CD14-positive monocyte (primary cell): ENCODE results near the gene NKIRAS2. TPM values are rescaled to one million over a fixed set of nuclear protein-coding genes. Genes with fewer than 3 reads are reported as not detected.

Experiments used
- DNase-seq, 3 donors: peaks; one replicate each; pipeline ENCODE4 v3.0.0-alpha.2; 2011 to 2022
- H2AFZ ChIP-seq: 2 replicates; pipeline ENCODE4 v1.6.0; 2012; ENCODE audit warnings: mild to moderate bottlenecking, low read depth, low read length, inconsistent platforms; ENCODE audit not compliant: insufficient read depth, poor library complexity, severe bottlenecking
- H3K27ac ChIP-seq, 2 donors: 1 replicate in 1 of 2; 2 replicates in 1 of 2; pipeline ENCODE4 v1.5.1; 2012 to 2013; ENCODE audit warnings: low read length in 2 of 2, control low read depth in 1 of 2, inconsistent platforms in 1 of 2, low read depth in 1 of 2, mild to moderate bottlenecking in 1 of 2
- H3K27me3 ChIP-seq, 2 donors: one replicate each; pipeline versions ENCODE4 v1.6.0 to v1.6.1; 2011 to 2013; ENCODE audit warnings: low read length in 2 of 2; ENCODE audit not compliant: control insufficient read depth in 2 of 2, insufficient read depth in 2 of 2
- H3K36me3 ChIP-seq, 2 donors: replicated peaks in 1 of 2; 1 replicate in 1 of 2; 2 replicates in 1 of 2; pipeline versions ENCODE4 v1.5.1 to v1.6.1; 2012 to 2013; ENCODE audit warnings: low read length in 2 of 2, control low read depth in 1 of 2, inconsistent platforms in 1 of 2, mild to moderate bottlenecking in 1 of 2; ENCODE audit not compliant: insufficient read depth in 2 of 2, control insufficient read depth in 1 of 2
- H3K4me1 ChIP-seq, 2 donors: 1 replicate in 1 of 2; 2 replicates in 1 of 2; pipeline versions ENCODE4 v1.5.1 to v1.6.1; 2012 to 2013; ENCODE audit warnings: low read length in 2 of 2, control low read depth in 1 of 2, inconsistent platforms in 1 of 2, mild to moderate bottlenecking in 1 of 2, moderate library complexity in 1 of 2; ENCODE audit not compliant: insufficient read depth in 2 of 2, control insufficient read depth in 1 of 2
- H3K4me2 ChIP-seq: replicated peaks from 2 replicates; pipeline ENCODE3; 2012; ENCODE audit warnings: low read length, moderate library complexity, mild to moderate bottlenecking; ENCODE audit not compliant: poor library complexity, severe bottlenecking; ENCODE audit errors: extremely low read depth
- H3K4me3 ChIP-seq, 3 experiments: fragments of 200-600 bp in 1 of 3; sonication (generic) in 1 of 3; replicated peaks in 1 of 3; 1 replicate in 2 of 3; 2 replicates in 1 of 3; pipeline ENCODE4 v1.5.1; 2011 to 2013; ENCODE audit warnings: low read length in 3 of 3, mild to moderate bottlenecking in 3 of 3, control low read depth in 2 of 3, low read depth in 2 of 3, inconsistent platforms in 1 of 3, moderate library complexity in 1 of 3
- H3K79me2 ChIP-seq: 2 replicates; pipeline ENCODE4 v1.6.0; 2012; ENCODE audit warnings: mild to moderate bottlenecking, control low read depth, inconsistent platforms, low read length, moderate library complexity; ENCODE audit not compliant: insufficient read depth
- H3K9ac ChIP-seq: 2 replicates; pipeline ENCODE4 v1.6.0; 2017; ENCODE audit warnings: low read length, mild to moderate bottlenecking; ENCODE audit not compliant: insufficient read depth, poor library complexity, severe bottlenecking
- H3K9me3 ChIP-seq, 2 donors: replicated peaks in 1 of 2; 1 replicate in 1 of 2; 2 replicates in 1 of 2; pipeline versions ENCODE4 v1.5.1 to v1.6.1; 2012 to 2013; ENCODE audit warnings: low read length in 2 of 2, control low read depth in 1 of 2; ENCODE audit not compliant: control insufficient read depth in 1 of 2, insufficient read depth in 1 of 2
- H4K20me1 ChIP-seq: 2 replicates; pipeline ENCODE4 v1.6.0; 2012; ENCODE audit warnings: mild to moderate bottlenecking, low read length, control low read depth, moderate library complexity; ENCODE audit not compliant: insufficient read depth
- H3K27ac Mint-ChIP-seq, 7 donors: one replicate each; pipeline ENCODE4 v1.8.0; 2020; ENCODE audit warnings: mild to moderate bottlenecking in 7 of 7, mixed read lengths in 7 of 7, moderate library complexity in 6 of 7, inconsistent platforms in 2 of 7
- H3K27me3 Mint-ChIP-seq, 3 donors: one replicate each; pipeline ENCODE4 v1.8.0; 2021 to 2022; ENCODE audit warnings: low read depth in 3 of 3, mild to moderate bottlenecking in 3 of 3, mixed read lengths in 3 of 3, moderate library complexity in 3 of 3, inconsistent platforms in 1 of 3
- H3K36me3 Mint-ChIP-seq, 2 donors: one replicate each; pipeline ENCODE4 v1.8.0; 2020; ENCODE audit warnings: mixed read lengths in 2 of 2, inconsistent platforms in 1 of 2, mild to moderate bottlenecking in 1 of 2
- H3K4me1 Mint-ChIP-seq: one replicate; pipeline ENCODE4 v1.8.0; 2020; ENCODE audit warnings: mild to moderate bottlenecking, mixed read lengths
- H3K4me3 Mint-ChIP-seq, 2 donors: one replicate each; pipeline ENCODE4 v1.8.0; 2020; ENCODE audit warnings: mild to moderate bottlenecking in 2 of 2, mixed read lengths in 2 of 2, moderate library complexity in 1 of 2
- H3K9me3 Mint-ChIP-seq, 7 donors: one replicate each; pipeline ENCODE4 v1.8.0; 2020 to 2022; ENCODE audit warnings: mixed read lengths in 7 of 7, mild to moderate bottlenecking in 6 of 7, moderate library complexity in 6 of 7, inconsistent platforms in 2 of 7
- WGBS: methylation state at CpG from one replicate; pipeline ENCODE4 v1.1.5; 2013; ENCODE audit warnings: missing lambda C conversion rate; ENCODE audit not compliant: insufficient coverage; 5-methylcytosine and 5-hydroxymethylcytosine counted together
- intact Hi-C, 2 donors: fragments of 100-400 bp; cut with micrococcal nuclease; formaldehyde crosslinking; loops; one replicate each; pipeline versions ENCODE4 v1.15.0 to v1.15.1; 2023
- polyA plus RNA-seq, 3 donors: library from polyadenylated mRNA; depleted of rRNA in 1 of 3; unstranded in 2 of 3; stranded (reverse) in 1 of 3; fragments of 300-500 nt in 2 of 3; fragments of >200 nt in 1 of 3; fragmentation: Illumina TruSeq in 2 of 3; gene quantifications; 1 replicate in 2 of 3; 2 replicates in 1 of 3; pipeline ENCODE4 v1.2.3, GENCODE V29; 2012 to 2021
- TF ChIP-seq, protein P1 (sequence below): fragments of 200-600 bp; IDR thresholded peaks from one replicate; pipeline ENCODE4 v1.8.0; 2022; ENCODE audit warnings: antibody characterized with exemption, mild to moderate bottlenecking

The NKIRAS2 gene
- polyA plus RNA-seq, 3 donors = 51.1 to 77.1 (median 69.9) TPM

GRCh38 chr17:42059815-42060214 lies 39.9 kb downstream of the NKIRAS2 start:
- Histone ChIP-seq H3K79me2 (no peaks in the 10 kb centered on the region), H3K9ac (no peak overlapping the region), H3K4me3 (no peak overlapping the region), H3K36me3 (no peaks in the 10 kb centered on the region), H3K4me1 (peaks cover 15 to 16% of the 10 kb centered on the region in 2 donors), H2AFZ (peak overlapping the region; percentile 53), H3K9me3 (no peaks in the 10 kb centered on the region), H3K27ac (no peak overlapping the region), H3K27me3 (no peaks in the 10 kb centered on the region), H3K4me2 (no peak overlapping the region), H4K20me1 (no peaks in the 10 kb centered on the region)
- peaks cover 3 to 5% (median 5%) of the 10 kb centered on the region in 3 donors for H3K27me3 Mint-ChIP-seq
- no peaks in the 10 kb centered on the region for H3K36me3 Mint-ChIP-seq
- H3K4me1 Mint-ChIP-seq = peaks cover 27% of the 10 kb centered on the region
- intact Hi-C loops = loop anchor here (5.0 kb wide), 2 partner anchors 33 to 52 kb away; partner anchors contain the start of gene DHX58 (in 1 of the 2)
- peaks cover 0 to 1% (median 0%) of the 10 kb centered on the region in 7 donors for H3K9me3 Mint-ChIP-seq
- 0% methylated on average over 1 of the region's 4 CpGs for WGBS
- TF ChIP-seq, protein P1, sequence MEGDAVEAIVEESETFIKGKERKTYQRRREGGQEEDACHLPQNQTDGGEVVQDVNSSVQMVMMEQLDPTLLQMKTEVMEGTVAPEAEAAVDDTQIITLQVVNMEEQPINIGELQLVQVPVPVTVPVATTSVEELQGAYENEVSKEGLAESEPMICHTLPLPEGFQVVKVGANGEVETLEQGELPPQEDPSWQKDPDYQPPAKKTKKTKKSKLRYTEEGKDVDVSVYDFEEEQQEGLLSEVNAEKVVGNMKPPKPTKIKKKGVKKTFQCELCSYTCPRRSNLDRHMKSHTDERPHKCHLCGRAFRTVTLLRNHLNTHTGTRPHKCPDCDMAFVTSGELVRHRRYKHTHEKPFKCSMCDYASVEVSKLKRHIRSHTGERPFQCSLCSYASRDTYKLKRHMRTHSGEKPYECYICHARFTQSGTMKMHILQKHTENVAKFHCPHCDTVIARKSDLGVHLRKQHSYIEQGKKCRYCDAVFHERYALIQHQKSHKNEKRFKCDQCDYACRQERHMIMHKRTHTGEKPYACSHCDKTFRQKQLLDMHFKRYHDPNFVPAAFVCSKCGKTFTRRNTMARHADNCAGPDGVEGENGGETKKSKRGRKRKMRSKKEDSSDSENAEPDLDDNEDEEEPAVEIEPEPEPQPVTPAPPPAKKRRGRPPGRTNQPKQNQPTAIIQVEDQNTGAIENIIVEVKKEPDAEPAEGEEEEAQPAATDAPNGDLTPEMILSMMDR = no peak
- H3K27ac Mint-ChIP-seq = no peak overlapping the region
- DNase-seq = no peak
- H3K4me3 Mint-ChIP-seq = no peak overlapping the region

DNA sequence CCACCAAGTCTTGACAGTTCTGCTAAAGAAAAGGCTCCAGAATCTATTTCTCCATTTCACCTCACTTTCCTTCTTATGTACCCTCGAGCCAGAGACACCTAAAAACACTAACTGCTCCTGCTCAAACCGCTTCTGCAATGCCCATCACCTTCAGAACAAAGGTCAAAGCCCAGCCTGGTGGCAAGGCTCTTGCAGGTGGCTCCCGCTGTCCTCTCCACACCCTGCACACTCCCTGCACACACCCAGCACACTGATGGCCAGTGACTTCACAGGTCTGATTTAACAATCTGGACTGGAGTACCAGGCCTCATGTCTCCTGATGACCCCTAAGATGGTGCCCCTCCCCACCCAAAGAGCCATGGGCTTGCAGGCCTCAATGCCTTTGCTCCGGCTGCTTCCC lies 40.3 kb downstream of the NKIRAS2 start:
- peaks cover 27% of the 10 kb centered on the region for H3K4me1 Mint-ChIP-seq
- H3K9ac ChIP-seq = no peak overlapping the region
- H3K4me1 ChIP-seq = peaks cover 15 to 16% of the 10 kb centered on the region in 2 donors
- H3K27me3 ChIP-seq = no peaks in the 10 kb centered on the region
- H3K79me2 ChIP-seq = no peaks in the 10 kb centered on the region
- H3K27ac ChIP-seq = no peak overlapping the region
- H3K9me3 Mint-ChIP-seq = peaks cover 0 to 1% (median 0%) of the 10 kb centered on the region in 7 donors
- peak overlapping the region in 1 of 7 donors; percentile 26 for H3K27ac Mint-ChIP-seq
- no peak overlapping the region for H3K4me2 ChIP-seq
- H2AFZ ChIP-seq = peak overlapping the region; percentile 53
- 78% methylated on average over 4 of the region's 4 CpGs for WGBS
- no peaks in the 10 kb centered on the region for H3K36me3 ChIP-seq
- no peak overlapping the region for H3K4me3 ChIP-seq
- no peak for DNase-seq
- peaks cover 0 to 3% (median 1%) of the 10 kb centered on the region in 3 donors for H3K27me3 Mint-ChIP-seq
- TF ChIP-seq, protein P1 = no peak
- peak overlapping the region in 1 of 2 donors; percentile 44 for H3K4me3 Mint-ChIP-seq
- no peaks in the 10 kb centered on the region for H4K20me1 ChIP-seq
- intact Hi-C loops = loop anchor here (5.0 kb wide), 2 partner anchors 33 to 52 kb away; partner anchors contain the start of gene DHX58 (in 1 of the 2)
- H3K9me3 ChIP-seq = no peaks in the 10 kb centered on the region
- H3K36me3 Mint-ChIP-seq = no peaks in the 10 kb centered on the region
